Neural cell (in vitro differentiated cells): ENCODE data around the gene ZRANB1. TPM values are rescaled to one million over a fixed set of nuclear protein-coding genes. Genes with fewer than 3 reads are reported as not detected.

Experiments
- H2AFZ ChIP-seq: fragments of 200-600, 300-800 bp; sonication (generic), shearing (Covaris generic); 2 replicates; pipeline ENCODE4 v1.6.0; 2014; ENCODE audit warnings: low read depth, mild to moderate bottlenecking, antibody characterized with exemption, low read length, moderate library complexity
- H3F3A ChIP-seq: fragments of 200-600 bp; shearing (Covaris generic); 2 replicates; pipeline ENCODE4 v1.6.1; 2016; ENCODE audit warnings: mild to moderate bottlenecking, moderate library complexity, mixed read lengths, antibody characterized with exemption, low read length; ENCODE audit not compliant: insufficient read depth, poor library complexity, severe bottlenecking
- H3K27ac ChIP-seq: fragments of 200-600, 300-800 bp; sonication (generic), shearing (Covaris generic); 2 replicates; pipeline ENCODE4 v1.5.1; 2014; ENCODE audit warnings: mild to moderate bottlenecking, low read length, moderate library complexity
- H3K27me3 ChIP-seq: fragments of 300-800, 200-600 bp; sonication (generic), shearing (Covaris generic); 2 replicates; pipeline ENCODE4 v1.6.0; 2014; ENCODE audit warnings: mild to moderate bottlenecking, low read depth, low read length, moderate library complexity; ENCODE audit not compliant: insufficient read depth
- H3K36me3 ChIP-seq: fragments of 300-800, 200-600 bp; sonication (generic), shearing (Covaris generic); 2 replicates; pipeline ENCODE4 v1.5.1; 2014; ENCODE audit warnings: mild to moderate bottlenecking, antibody characterized with exemption, low read length, moderate library complexity; ENCODE audit not compliant: insufficient read depth
- H3K4me2 ChIP-seq: fragments of 300-800, 200-600 bp; sonication (generic), shearing (Covaris generic); 2 replicates; pipeline ENCODE4 v1.6.0; 2014; ENCODE audit warnings: mild to moderate bottlenecking, low read length
- H3K4me3 ChIP-seq: fragments of 300-800, 200-600 bp; sonication (generic), shearing (Covaris generic); 2 replicates; pipeline ENCODE4 v1.5.1; 2014; ENCODE audit warnings: mild to moderate bottlenecking, low read length, moderate library complexity
- H3K79me2 ChIP-seq: fragments of 200-600 bp; shearing (Covaris generic); replicated peaks from 2 replicates; pipeline ENCODE4 v1.6.0; 2014; ENCODE audit warnings: mild to moderate bottlenecking, low read length, moderate library complexity; ENCODE audit not compliant: insufficient read depth
- H3K9ac ChIP-seq: fragments of 300-800, 200-600 bp; sonication (generic), shearing (Covaris generic); 2 replicates; pipeline ENCODE4 v1.6.1; 2016; ENCODE audit warnings: mild to moderate bottlenecking, low read length, mixed read lengths
- H3K9me2 ChIP-seq: fragments of 200-600 bp; shearing (Covaris generic); 2 replicates; pipeline ENCODE4 v1.6.1; 2016; ENCODE audit warnings: mild to moderate bottlenecking, low read length, mixed read lengths; ENCODE audit not compliant: insufficient read depth
- H3K9me3 ChIP-seq: fragments of 200-600, 300-800 bp; sonication (generic), shearing (Covaris generic); 2 replicates; pipeline ENCODE4 v1.6.1; 2016; ENCODE audit warnings: mild to moderate bottlenecking, mixed run types, low read length, moderate library complexity, mixed read lengths
- H4K20me1 ChIP-seq: fragments of 200-600 bp; shearing (Covaris generic); 2 replicates; pipeline ENCODE4 v1.6.1; 2016; ENCODE audit warnings: mild to moderate bottlenecking, mixed run types; ENCODE audit not compliant: insufficient read depth
- CTCF ChIP-seq: fragments of 450-650 bp; IDR thresholded peaks from 2 replicates; pipeline ENCODE4 v1.5.1; 2014; ENCODE audit warnings: antibody characterized with exemption, mild to moderate bottlenecking, moderate library complexity; ENCODE audit not compliant: poor library complexity, severe bottlenecking
- EP300 ChIP-seq: fragments of 450-650 bp; conservative IDR thresholded peaks from 2 replicates; pipeline ENCODE4 v1.6.1; 2014; ENCODE audit warnings: antibody characterized with exemption, mild to moderate bottlenecking, moderate library complexity; ENCODE audit not compliant: poor library complexity, severe bottlenecking
- EZH2 ChIP-seq: fragments of 200-600, 300-800 bp; shearing (Covaris generic), sonication (generic); IDR thresholded peaks from 2 replicates; pipeline ENCODE4 v1.6.1; 2014; ENCODE audit warnings: antibody characterized with exemption, low read length, borderline replicate concordance, mild to moderate bottlenecking; ENCODE audit not compliant: insufficient read depth, poor library complexity, severe bottlenecking
- MXI1 ChIP-seq: fragments of 450-650 bp; conservative IDR thresholded peaks from 2 replicates; pipeline ENCODE4 v1.6.1; 2014; ENCODE audit warnings: antibody characterized with exemption, mild to moderate bottlenecking; ENCODE audit not compliant: poor library complexity, severe bottlenecking
- POLR2AphosphoS5 ChIP-seq: IDR thresholded peaks from 2 replicates; pipeline ENCODE4 v1.6.1; 2012
- RAD21 ChIP-seq: fragments of 450-650 bp; conservative IDR thresholded peaks from 2 replicates; pipeline ENCODE4 v1.6.1; 2014; ENCODE audit warnings: antibody characterized with exemption, mild to moderate bottlenecking, moderate library complexity
- REST ChIP-seq: IDR thresholded peaks from 2 replicates; pipeline ENCODE4 v1.6.1; 2012; ENCODE audit warnings: borderline replicate concordance
- SMC3 ChIP-seq: fragments of 450-650 bp; conservative IDR thresholded peaks from 2 replicates; pipeline ENCODE4 v1.6.1; 2014; ENCODE audit warnings: antibody characterized with exemption, mild to moderate bottlenecking, moderate library complexity; ENCODE audit not compliant: poor library complexity
- TAF1 ChIP-seq: IDR thresholded peaks from 2 replicates; pipeline ENCODE4 v1.6.1; 2012; ENCODE audit warnings: low read depth
- polyA plus RNA-seq: library from polyadenylated mRNA; depleted of rRNA; stranded (reverse); fragments of >200 nt; gene quantifications from 2 replicates; pipeline ENCODE4 v1.2.3, GENCODE V29; 2014

Gene ZRANB1
- polyA plus RNA-seq, 1 donor from 2014 or later: 47.7 TPM

- TF ChIP-seq POLR2AphosphoS5 (no peak), TAF1 (no peak), CTCF (no peak), MXI1 (no peak), EZH2 (no peak), SMC3 (no peak), EP300 (no peak), REST (no peak), RAD21 (no peak)
- H2AFZ ChIP-seq: no peak overlapping the region
- H3F3A ChIP-seq: no peaks in the 10 kb centered on the region
- H3K9me2 ChIP-seq: no peaks in the 10 kb centered on the region
- no peaks in the 10 kb centered on the region for H3K27me3 ChIP-seq
- H3K36me3 ChIP-seq: no peaks in the 10 kb centered on the region
- no peaks in the 10 kb centered on the region for H3K9me3 ChIP-seq
- H3K9ac ChIP-seq: no peak overlapping the region
- H3K4me2 ChIP-seq: no peak overlapping the region
- no peaks in the 10 kb centered on the region for H4K20me1 ChIP-seq
- H3K4me3 ChIP-seq: no peak overlapping the region
- no peak overlapping the region for H3K27ac ChIP-seq
- H3K79me2 ChIP-seq: peaks cover 7% of the 10 kb centered on the region
These were observed 86.2 kb downstream of the ZRANB1 start for GRCh38 chr10:125027871-125028869.

GRCh38 chr10:125029584-125030242 is 87.8 kb downstream of the ZRANB1 start:
- Histone ChIP-seq H3K9ac (no peak overlapping the region), H2AFZ (no peak overlapping the region), H3K4me2 (no peak overlapping the region), H3K36me3 (no peaks in the 10 kb centered on the region), H3K9me3 (no peaks in the 10 kb centered on the region), H3F3A (no peaks in the 10 kb centered on the region), H3K27me3 (no peaks in the 10 kb centered on the region), H3K4me3 (no peak overlapping the region), H4K20me1 (no peaks in the 10 kb centered on the region), H3K9me2 (no peaks in the 10 kb centered on the region), H3K27ac (no peak overlapping the region), H3K79me2 (peaks cover 7% of the 10 kb centered on the region)
- TF ChIP-seq TAF1 (no peak), POLR2AphosphoS5 (no peak), RAD21 (no peak), SMC3 (no peak), MXI1 (no peak), CTCF (no peak), EP300 (no peak), REST (no peak), EZH2 (no peak)
